IMR-90 (cell line): ENCODE data around the gene DHX40. TPM values are rescaled to one million over a fixed set of nuclear protein-coding genes. Genes with fewer than 3 reads are reported as not detected.

Experiments used
- ATAC-seq: fragments of 200-7000 bp; cut with Tn5 transposase; 2 replicates; pipeline ENCODE4 v1.9.1; 2020; ENCODE audit warnings: low read depth, mild to moderate bottlenecking, moderate library complexity
- BruUV-seq: library from RNA; stranded (reverse); fragments of 400-500 nt; replicated peaks from 2 replicates; lab custom pipeline; 2021; lab: Mats Ljungman, UMichigan
- CTCF ChIA-PET: fragments of 300-600 bp; formaldehyde crosslinking; extraction: SDS; loops from one replicate; lab custom pipeline; 2021; ENCODE audit warnings: antibody characterized with exemption; lab: Yijun Ruan, JAX
- POLR2A ChIA-PET: fragments of 300-600 bp; sonication (Branson Sonifier 250); formaldehyde crosslinking; loops from one replicate; lab custom pipeline; 2022; ENCODE audit warnings: antibody characterized with exemption; ENCODE audit not compliant: unreplicated experiment; lab: Charles Lee
- DNase-seq: peaks from one replicate; pipeline ENCODE4 v3.0.0; 2013
- H2AFZ ChIP-seq: replicated peaks from 2 replicates; pipeline ENCODE3; 2013; ENCODE audit warnings: low read length, mild to moderate bottlenecking; ENCODE audit not compliant: poor library complexity
- H2AK5ac ChIP-seq: 2 replicates; pipeline ENCODE4 v1.6.1; 2013; ENCODE audit warnings: low read depth, low read length, inconsistent platforms
- H2AK9ac ChIP-seq: replicated peaks from 2 replicates; pipeline ENCODE3; 2013; ENCODE audit warnings: mild to moderate bottlenecking, low read depth, low read length, moderate library complexity; ENCODE audit not compliant: poor library complexity
- H2BK120ac ChIP-seq: 2 replicates; pipeline ENCODE4 v1.6.1; 2013; ENCODE audit warnings: low read depth, low read length, inconsistent platforms
- H2BK15ac ChIP-seq: 3 replicates; pipeline ENCODE4 v1.6.1; 2013; ENCODE audit warnings: low read depth, low read length, inconsistent platforms
- H2BK20ac ChIP-seq: 2 replicates; pipeline ENCODE4 v1.6.1; 2013; ENCODE audit warnings: low read depth, mild to moderate bottlenecking, inconsistent platforms, low read length, moderate library complexity
- H2BK5ac ChIP-seq: 2 replicates; pipeline ENCODE4 v1.6.1; 2013; ENCODE audit warnings: mild to moderate bottlenecking, low read depth, low read length, inconsistent platforms; ENCODE audit not compliant: poor library complexity, severe bottlenecking
- H3K14ac ChIP-seq: replicated peaks from 2 replicates; pipeline ENCODE4 v1.6.1; 2013; ENCODE audit warnings: low read depth, low read length, inconsistent platforms
- H3K18ac ChIP-seq: 2 replicates; pipeline ENCODE4 v1.6.1; 2013; ENCODE audit warnings: low read depth, low read length, control low read depth
- H3K23ac ChIP-seq: 2 replicates; pipeline ENCODE4 v1.6.1; 2013; ENCODE audit warnings: low read depth, low read length, inconsistent platforms
- H3K27ac ChIP-seq: 2 replicates; pipeline ENCODE4 v1.5.1; 2013; ENCODE audit warnings: mild to moderate bottlenecking, control low read depth, low read length; ENCODE audit not compliant: insufficient read depth
- H3K27me3 ChIP-seq: 2 replicates; pipeline ENCODE4 v1.6.1; 2013; ENCODE audit warnings: low read length; ENCODE audit not compliant: control insufficient read depth, insufficient read depth
- H3K36me3 ChIP-seq: 2 replicates; pipeline ENCODE4 v1.6.1; 2013; ENCODE audit warnings: low read length, mixed read lengths; ENCODE audit not compliant: control insufficient read depth, insufficient read depth
- H3K4ac ChIP-seq: 2 replicates; pipeline ENCODE4 v1.6.1; 2013; ENCODE audit warnings: low read depth, low read length, inconsistent platforms
- H3K4me1 ChIP-seq: 2 replicates; pipeline ENCODE4 v1.6.1; 2013; ENCODE audit warnings: low read length, mixed read lengths; ENCODE audit not compliant: control insufficient read depth, insufficient read depth
- H3K4me2 ChIP-seq: 2 replicates; pipeline ENCODE4 v1.6.1; 2013; ENCODE audit warnings: low read depth, mild to moderate bottlenecking, control low read depth, low read length, moderate library complexity
- H3K4me3 ChIP-seq: 2 replicates; pipeline ENCODE4 v1.5.1; 2013; ENCODE audit warnings: low read depth, mild to moderate bottlenecking, control low read depth, low read length, moderate library complexity; ENCODE audit not compliant: insufficient read depth
- H3K56ac ChIP-seq: 2 replicates; pipeline ENCODE4 v1.6.1; 2013; ENCODE audit warnings: low read length, inconsistent platforms; ENCODE audit not compliant: insufficient read depth; ENCODE audit errors: extremely low read depth
- H3K79me1 ChIP-seq, 2 experiments: 2 replicates each; pipeline ENCODE4 v1.6.1; 2013; ENCODE audit warnings: low read length in 2 of 2, inconsistent platforms in 1 of 2, low read depth in 1 of 2
- H3K9ac ChIP-seq: 2 replicates; pipeline ENCODE4 v1.6.1; 2013; ENCODE audit warnings: low read depth, low read length, control low read depth
- H3K9me1 ChIP-seq: 2 replicates; pipeline ENCODE4 v1.6.1; 2013; ENCODE audit warnings: low read length, inconsistent platforms; ENCODE audit not compliant: insufficient read depth
- H3K9me3 ChIP-seq: 2 replicates; pipeline ENCODE4 v1.6.1; 2013; ENCODE audit warnings: low read length; ENCODE audit not compliant: control insufficient read depth, insufficient read depth
- H4K20me1 ChIP-seq: 2 replicates; pipeline ENCODE4 v1.6.1; 2013; ENCODE audit warnings: low read length, inconsistent platforms; ENCODE audit not compliant: insufficient read depth
- H4K5ac ChIP-seq: 2 replicates; pipeline ENCODE4 v1.6.1; 2013; ENCODE audit warnings: mild to moderate bottlenecking, low read depth, low read length, control low read depth
- H4K8ac ChIP-seq, 2 experiments: 2 replicates each; pipeline ENCODE4 v1.6.1; 2013; ENCODE audit warnings: low read depth in 2 of 2, low read length in 2 of 2, control low read depth in 1 of 2, inconsistent platforms in 1 of 2
- H4K91ac ChIP-seq: 2 replicates; pipeline ENCODE4 v1.6.1; 2013; ENCODE audit warnings: low read depth, low read length, inconsistent platforms; ENCODE audit not compliant: insufficient read depth
- BHLHE40 ChIP-seq: fragments of 150-350 bp; IDR thresholded peaks from 2 replicates; pipeline ENCODE4 v1.6.1; 2016; ENCODE audit warnings: mild to moderate bottlenecking, low read depth, low read length
- CEBPB ChIP-seq: IDR thresholded peaks from 2 replicates; pipeline ENCODE4 v1.6.1; 2012; ENCODE audit warnings: low read depth, low read length, improper control_type of control experiment
- CHD1 ChIP-seq: IDR thresholded peaks from 2 replicates; pipeline ENCODE4 v1.6.1; 2012; ENCODE audit warnings: low read depth, low read length, improper control_type of control experiment
- CTCF ChIP-seq: conservative IDR thresholded peaks from 2 replicates; pipeline ENCODE4 v1.5.1; 2012; ENCODE audit warnings: mild to moderate bottlenecking, low read depth, low read length, improper control_type of control experiment
- ELK1 ChIP-seq: fragments of 150-350 bp; IDR thresholded peaks from 2 replicates; pipeline ENCODE4 v1.6.1; 2016; ENCODE audit warnings: low read depth, mild to moderate bottlenecking, low read length, moderate library complexity, borderline replicate concordance
- FOS ChIP-seq: fragments of 150-350 bp; IDR thresholded peaks from 2 replicates; pipeline ENCODE4 v1.6.1; 2016; ENCODE audit warnings: low read depth, low read length
- MAFK ChIP-seq: IDR thresholded peaks from 2 replicates; pipeline ENCODE4 v1.6.1; 2012; ENCODE audit warnings: low read depth, low read length, improper control_type of control experiment
- MAZ ChIP-seq: IDR thresholded peaks from 2 replicates; pipeline ENCODE4 v1.6.1; 2012; ENCODE audit warnings: low read depth, mild to moderate bottlenecking, low read length, improper control_type of control experiment, moderate library complexity, borderline replicate concordance
- MXI1 ChIP-seq: IDR thresholded peaks from 2 replicates; pipeline ENCODE4 v1.6.1; 2012; ENCODE audit warnings: low read depth, mild to moderate bottlenecking, low read length, moderate library complexity, borderline replicate concordance
- NFE2L2 ChIP-seq: fragments of 150-350 bp; IDR thresholded peaks from 2 replicates; pipeline ENCODE4 v1.6.1; 2016; ENCODE audit warnings: low read depth, mild to moderate bottlenecking, low read length
- POLR2A ChIP-seq: IDR thresholded peaks from 2 replicates; pipeline ENCODE4 v1.6.1; 2012; ENCODE audit warnings: mild to moderate bottlenecking, low read depth, low read length
- RAD21 ChIP-seq: IDR thresholded peaks from 2 replicates; pipeline ENCODE4 v1.6.1; 2012; ENCODE audit warnings: low read length, improper control_type of control experiment
- RCOR1 ChIP-seq: IDR thresholded peaks from 2 replicates; pipeline ENCODE4 v1.6.1; 2012; ENCODE audit warnings: mild to moderate bottlenecking, low read length, improper control_type of control experiment; ENCODE audit not compliant: insufficient replicate concordance
- RFX5 ChIP-seq: IDR thresholded peaks from 2 replicates; pipeline ENCODE4 v1.8.0; 2012; ENCODE audit warnings: low read depth, mild to moderate bottlenecking, low read length, moderate library complexity
- SMC3 ChIP-seq: fragments of 150-350 bp; IDR thresholded peaks from 2 replicates; pipeline ENCODE4 v1.6.1; 2016; ENCODE audit warnings: low read depth, mild to moderate bottlenecking, antibody characterized with exemption, low read length, moderate library complexity
- USF2 ChIP-seq: fragments of 150-350 bp; IDR thresholded peaks from 2 replicates; pipeline ENCODE4 v1.6.1; 2017; ENCODE audit warnings: mild to moderate bottlenecking, antibody characterized with exemption, low read length, low read depth
- WGBS, 2 experiments: methylation state at CpG; one replicate each; pipeline versions ENCODE4 v1.1.5 to v1.1.7; 2013; ENCODE audit warnings: missing lambda C conversion rate in 2 of 2; ENCODE audit not compliant: insufficient read length in 1 of 2; ENCODE audit errors: extremely low coverage in 2 of 2; 5-methylcytosine and 5-hydroxymethylcytosine counted together
- dilution Hi-C: fragments of 300-500 bp; cut with HindIII; formaldehyde crosslinking; loops from one replicate; pipeline ENCODE4 v1.14.3; 2018; ENCODE audit warnings: low sequenced_read_pairs; ENCODE audit not compliant: unreplicated experiment
- in situ Hi-C: fragments of 300-500 bp; cut with MboI; formaldehyde crosslinking; loops from 3 replicates; pipeline ENCODE4 v1.14.3; 2019; ENCODE audit warnings: low sequenced_read_pairs, inconsistent platforms, mixed read lengths
- intact Hi-C: fragments of 100-400 bp; cut with micrococcal nuclease; formaldehyde crosslinking; loops from 2 replicates; pipeline ENCODE4 v1.10.0; 2022
- polyA plus RNA-seq, 3 experiments: library from polyadenylated mRNA; depleted of rRNA; stranded (reverse); fragments of >200 nt; gene quantifications; 2 replicates each; pipeline ENCODE4 v1.2.3, GENCODE V29; 2012; ENCODE audit warnings: low replicate concordance in 1 of 3
- total RNA-seq: library from RNA; depleted of rRNA; stranded (reverse); fragments of >200 nt; gene quantifications from 2 replicates; pipeline ENCODE4 v1.2.3, GENCODE V29; 2012

DHX40 gene
- total and polyA plus RNA-seq, 2 of the 4 experiments (the other 2 are of a cell fraction): 17.4 to 44.4 TPM

- Histone ChIP-seq H2AK9ac (no peak overlapping the region), H2BK20ac (no peak overlapping the region), H3K27ac (no peak overlapping the region), H3K4ac (no peak overlapping the region), H3K9me3 (no peaks in the 10 kb centered on the region), H4K91ac (no peak overlapping the region), H3K79me1 (no peaks in the 10 kb centered on the region), H3K27me3 (no peaks in the 10 kb centered on the region), H4K5ac (no peak overlapping the region), H2AFZ (no peak overlapping the region), H3K56ac (no peak overlapping the region), H3K4me3 (no peak overlapping the region), H4K8ac (no peak overlapping the region), H4K20me1 (no peaks in the 10 kb centered on the region), H2BK120ac (no peak overlapping the region), H3K9ac (no peak overlapping the region), H3K4me1 (peaks cover 2% of the 10 kb centered on the region), H2AK5ac (no peak overlapping the region), H3K14ac (no peak overlapping the region), H2BK15ac (no peak overlapping the region), H3K9me1 (0 out of 2 replicates have a peak, but pooled peaks cover 4% of the 10 kb centered on the region), H3K36me3 (no peaks in the 10 kb centered on the region), H3K4me2 (no peak overlapping the region), H3K23ac (no peak overlapping the region), H2BK5ac (no peak overlapping the region), H3K18ac (no peak overlapping the region)
- CTCF ChIA-PET: no interaction called here
- POLR2A ChIA-PET: no interaction called here
- no peak for TF ChIP-seq CTCF
- no peak for TF ChIP-seq SMC3
- no peak for TF ChIP-seq RFX5
- TF ChIP-seq MXI1: no peak
- TF ChIP-seq POLR2A: no peak
- TF ChIP-seq RCOR1: no peak
- TF ChIP-seq FOS: no peak
- TF ChIP-seq ELK1: no peak
- no peak for TF ChIP-seq CHD1
- TF ChIP-seq CEBPB: no peak
- TF ChIP-seq USF2: no peak
- no peak for TF ChIP-seq BHLHE40
- TF ChIP-seq NFE2L2: no peak
- TF ChIP-seq MAZ: no peak
- TF ChIP-seq RAD21: no peak
- no peak for TF ChIP-seq MAFK
- dilution Hi-C loops (no loop called here), in situ Hi-C loops (no loop called here), intact Hi-C loops (no loop called here)
- ATAC-seq: no peak
- no CpG with 5 or more reads among the region's 2 CpGs for WGBS, 2 experiments
- no TSS peak for BruUV-seq
- DNase-seq: no peak
These were observed 49.0 kb upstream of the DHX40 start for GRCh38 chr17:59516451-59516850.
